GM10266 (cell line): ENCODE measurements around the gene TLR10.
A peak's percentile ranks its signal among the peaks of the same experiment; 100 is the strongest.

Experiments used
- DNase-seq: peaks from one replicate; pipeline ENCODE4 v3.0.0; 2012; ENCODE audit errors: extremely low spot score
- CTCF ChIP-seq: IDR thresholded peaks from 2 replicates; pipeline ENCODE4 v1.5.1; 2012; ENCODE audit warnings: mild to moderate bottlenecking, low read depth; ENCODE audit not compliant: control insufficient read depth, insufficient read depth; ENCODE audit errors: missing control alignments

The TLR10 gene

DNA sequence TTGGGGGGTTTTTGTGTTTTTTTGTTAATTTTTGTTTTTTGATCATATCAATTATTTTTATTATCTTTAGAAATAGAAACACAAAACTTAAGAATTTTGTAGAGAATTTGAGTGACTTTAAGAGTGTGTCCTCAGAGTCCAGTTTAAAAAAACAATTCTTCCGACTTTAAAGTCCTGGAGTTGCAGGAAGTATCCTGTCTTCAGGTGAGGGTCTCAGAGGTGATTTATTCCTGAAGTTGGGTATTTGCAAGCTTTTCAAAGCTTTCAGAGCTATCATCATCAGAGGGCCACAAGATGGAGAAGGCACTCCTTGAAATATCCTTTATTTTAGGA, 23.0 kb downstream of the TLR10 start:
- no peak for DNase-seq
- TF ChIP-seq CTCF: no peak

- DNase-seq: no peak
- TF ChIP-seq CTCF: peak; percentile 73
These were observed 23.5 kb downstream of the TLR10 start for GRCh38 chr4:38759113-38759789.

GRCh38 chr4:38757945-38758600, 24.7 kb downstream of the TLR10 start:
- no peak for DNase-seq
- peak; percentile 59 for TF ChIP-seq CTCF

- no peak for TF ChIP-seq CTCF
- DNase-seq: no peak
These were observed 29.6 kb downstream of the TLR10 start for GRCh38 chr4:38752941-38753806.

DNA sequence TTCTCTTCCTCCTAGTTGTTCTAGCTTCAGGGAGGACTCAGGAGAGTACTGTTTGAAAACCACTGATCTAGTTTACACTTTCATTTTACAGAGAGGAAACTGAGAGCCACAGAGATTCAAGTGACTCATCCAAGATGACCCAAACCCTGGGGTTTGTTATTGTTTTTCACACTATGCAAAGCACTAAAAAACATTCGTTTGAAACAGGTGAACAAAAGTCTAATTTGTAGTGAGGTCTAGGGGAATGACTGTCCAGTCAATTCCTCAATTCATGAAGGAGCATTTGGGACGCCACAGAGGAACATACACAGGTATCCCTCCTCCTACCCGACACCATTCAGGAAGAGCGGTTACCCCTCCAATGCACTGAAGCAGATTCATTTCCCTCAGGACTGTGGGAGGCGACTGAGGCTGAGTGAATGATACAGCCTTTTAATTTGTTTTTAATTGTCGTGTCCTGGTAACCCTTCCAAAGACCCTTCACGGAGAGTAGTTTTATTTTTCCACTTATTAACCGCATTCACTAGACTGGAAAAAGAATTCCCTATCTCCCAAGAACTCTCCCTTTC, 30.3 kb downstream of the TLR10 start:
- no peak for TF ChIP-seq CTCF
- peak; percentile 65 for DNase-seq

DNA sequence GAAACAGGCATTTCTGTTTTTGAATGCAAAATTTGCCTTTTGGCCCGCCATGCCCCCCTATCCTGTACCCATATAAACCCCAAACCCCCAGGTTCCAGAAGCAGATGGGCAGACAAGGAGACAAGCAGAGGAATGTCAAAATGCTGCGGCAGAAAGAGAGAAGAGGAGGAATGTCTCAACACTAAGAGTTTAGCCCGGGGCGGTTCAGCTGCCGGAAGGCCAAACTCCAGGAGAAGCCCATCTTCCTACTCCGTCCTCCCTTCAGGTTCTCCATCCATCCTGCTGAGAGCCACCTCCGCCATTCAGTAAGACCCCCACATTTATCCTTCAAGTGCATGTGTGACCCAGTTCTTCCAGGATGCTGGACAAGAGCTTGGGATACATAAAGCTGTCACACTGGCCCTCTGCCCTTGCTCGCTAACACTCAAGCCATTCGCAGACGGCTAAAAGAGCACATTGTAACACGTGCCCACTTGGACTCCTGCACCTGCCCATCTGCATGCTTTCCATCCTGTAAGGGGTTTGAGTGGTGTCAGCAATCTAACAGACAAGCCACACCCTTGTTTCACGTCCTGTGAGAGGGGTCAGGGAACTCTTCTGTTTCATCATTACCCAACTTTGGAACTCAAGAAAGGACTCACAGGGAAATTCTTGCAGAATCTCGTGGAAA, 31.3 kb downstream of the TLR10 start:
- DNase-seq: no peak
- no peak for TF ChIP-seq CTCF
